Skeletal muscle tissue (tissue), 4 donors: ENCODE results near the gene ROPN1L. TPM values are rescaled to one million over a fixed set of nuclear protein-coding genes. Genes with fewer than 3 reads are reported as not detected.
A peak's percentile ranks its signal among the peaks of the same experiment; 100 is the strongest.

Source experiments
- H3K27ac ChIP-seq: one replicate; pipeline ENCODE4 v1.7.0; 2013; ENCODE audit warnings: mild to moderate bottlenecking, low read depth, low read length, inconsistent platforms
- H3K27me3 ChIP-seq, 3 donors: one replicate each; pipeline ENCODE4 v1.7.0; 2013; ENCODE audit warnings: low read length in 3 of 3; ENCODE audit not compliant: control insufficient read depth in 3 of 3, insufficient read depth in 3 of 3
- H3K36me3 ChIP-seq, 3 donors: one replicate each; pipeline ENCODE4 v1.7.0; 2013; ENCODE audit warnings: low read length in 3 of 3; ENCODE audit not compliant: control insufficient read depth in 3 of 3, insufficient read depth in 3 of 3
- H3K4me1 ChIP-seq, 3 donors: one replicate each; pipeline ENCODE4 v1.7.0; 2013; ENCODE audit warnings: low read length in 3 of 3, mild to moderate bottlenecking in 3 of 3; ENCODE audit not compliant: control insufficient read depth in 3 of 3, insufficient read depth in 3 of 3
- H3K4me3 ChIP-seq, 3 donors: one replicate each; pipeline ENCODE4 v1.7.0; 2013; ENCODE audit warnings: low read length in 3 of 3
- H3K9ac ChIP-seq, 3 donors: one replicate each; pipeline ENCODE4 v1.7.0; 2013; ENCODE audit warnings: low read length in 3 of 3, mild to moderate bottlenecking in 3 of 3, moderate library complexity in 2 of 3, low read depth in 1 of 3
- H3K9me3 ChIP-seq, 3 donors: one replicate each; pipeline ENCODE4 v1.7.0; 2013; ENCODE audit warnings: low read length in 3 of 3; ENCODE audit not compliant: control insufficient read depth in 3 of 3
- total RNA-seq: library from RNA; depleted of rRNA; stranded (reverse); fragments of >200 nt; gene quantifications from one replicate; pipeline ENCODE4 v1.2.3, GENCODE V29; 2014
- donor health status: Osteomylitis.

ROPN1L gene
- total RNA-seq, 1 donor from 2014 or later, result not detected

- Histone ChIP-seq H3K27me3 (no peaks in the 10 kb centered on the region), H3K4me1 (peaks cover 11 to 15% (median 14%) of the 10 kb centered on the region in 3 donors), H3K9me3 (no peaks in the 10 kb centered on the region), H3K27ac (no peak overlapping the region), H3K4me3 (no peak overlapping the region), H3K36me3 (no peaks in the 10 kb centered on the region), H3K9ac (no peak overlapping the region)
Observed at GRCh38 chr5:10454591-10455276, 13.1 kb downstream of the ROPN1L start.

- Histone ChIP-seq H3K27me3 (no peaks in the 10 kb centered on the region), H3K36me3 (no peaks in the 10 kb centered on the region), H3K27ac (no peak overlapping the region), H3K9ac (no peak overlapping the region), H3K4me3 (no peak overlapping the region), H3K9me3 (no peaks in the 10 kb centered on the region), H3K4me1 (peaks cover 11 to 15% (median 14%) of the 10 kb centered on the region in 3 donors)
Observed at GRCh38 chr5:10455277-10455670, 13.6 kb downstream of the ROPN1L start.

- no peaks in the 10 kb centered on the region for H3K36me3 ChIP-seq
- no peak overlapping the region for H3K27ac ChIP-seq
- H3K9ac ChIP-seq, result no peak overlapping the region
- peaks cover 11 to 18% (median 14%) of the 10 kb centered on the region in 3 donors for H3K4me1 ChIP-seq
- no peaks in the 10 kb centered on the region for H3K9me3 ChIP-seq
- no peaks in the 10 kb centered on the region for H3K27me3 ChIP-seq
- no peak overlapping the region for H3K4me3 ChIP-seq
Observed at GRCh38 chr5:10456583-10457420, 15.1 kb downstream of the ROPN1L start.

- no peak overlapping the region for H3K4me3 ChIP-seq
- H3K4me1 ChIP-seq, result peaks cover 9 to 18% (median 14%) of the 10 kb centered on the region in 3 donors
- no peak overlapping the region for H3K27ac ChIP-seq
- H3K9me3 ChIP-seq, result no peaks in the 10 kb centered on the region
- H3K9ac ChIP-seq, result no peak overlapping the region
- no peaks in the 10 kb centered on the region for H3K27me3 ChIP-seq
- no peaks in the 10 kb centered on the region for H3K36me3 ChIP-seq
Observed at GRCh38 chr5:10457682-10458574, 16.2 kb downstream of the ROPN1L start.

GRCh38 chr5:10459080-10460055, 17.7 kb downstream of the ROPN1L start:
- no peaks in the 10 kb centered on the region for H3K9me3 ChIP-seq
- H3K27me3 ChIP-seq, result peaks cover 0 to 6% (median 0%) of the 10 kb centered on the region in 3 donors
- H3K27ac ChIP-seq, result no peak overlapping the region
- H3K36me3 ChIP-seq, result no peaks in the 10 kb centered on the region
- no peak overlapping the region for H3K4me3 ChIP-seq
- peaks cover 8 to 18% (median 14%) of the 10 kb centered on the region in 3 donors for H3K4me1 ChIP-seq
- no peak overlapping the region for H3K9ac ChIP-seq

GRCh38 chr5:10460252-10460906, 18.7 kb downstream of the ROPN1L start:
- Histone ChIP-seq H3K9ac (peak overlapping the region in 1 of 3 donors; percentile 25), H3K4me1 (peaks cover 8 to 14% (median 13%) of the 10 kb centered on the region in 3 donors), H3K27me3 (peaks cover 0 to 6% (median 0%) of the 10 kb centered on the region in 3 donors), H3K4me3 (no peak overlapping the region), H3K9me3 (no peaks in the 10 kb centered on the region), H3K36me3 (no peaks in the 10 kb centered on the region), H3K27ac (no peak overlapping the region)

- peaks cover 8 to 14% (median 13%) of the 10 kb centered on the region in 3 donors for H3K4me1 ChIP-seq
- H3K9ac ChIP-seq, result no peak overlapping the region
- H3K36me3 ChIP-seq, result no peaks in the 10 kb centered on the region
- peaks cover 0 to 6% (median 0%) of the 10 kb centered on the region in 3 donors for H3K27me3 ChIP-seq
- no peak overlapping the region for H3K27ac ChIP-seq
- no peaks in the 10 kb centered on the region for H3K9me3 ChIP-seq
- H3K4me3 ChIP-seq, result no peak overlapping the region
Observed at GRCh38 chr5:10461041-10461440, 19.4 kb downstream of the ROPN1L start.

GRCh38 chr5:10461904-10462555, 20.4 kb downstream of the ROPN1L start:
- Histone ChIP-seq H3K27me3 (peaks cover 0 to 6% (median 0%) of the 10 kb centered on the region in 3 donors), H3K9ac (no peak overlapping the region)

More at GRCh38 chr5:10461904-10462555, 20.4 kb downstream of the ROPN1L start:
- no peak overlapping the region for H3K27ac ChIP-seq
- H3K9me3 ChIP-seq, result no peaks in the 10 kb centered on the region
- peaks cover 7 to 12% (median 9%) of the 10 kb centered on the region in 3 donors for H3K4me1 ChIP-seq
- H3K36me3 ChIP-seq, result no peaks in the 10 kb centered on the region
- no peak overlapping the region for H3K4me3 ChIP-seq
